Amniotic epithelial cell (primary cell): ENCODE results near the gene NUDT22.

Source experiments
- DNase-seq: peaks from one replicate; pipeline ENCODE4 v3.0.0-alpha.2; 2010; ENCODE audit warnings: low read depth

Gene NUDT22

GRCh38 chr11:64255135-64256128 is 29.4 kb downstream of the NUDT22 start:
- DNase-seq = no peak

DNA sequence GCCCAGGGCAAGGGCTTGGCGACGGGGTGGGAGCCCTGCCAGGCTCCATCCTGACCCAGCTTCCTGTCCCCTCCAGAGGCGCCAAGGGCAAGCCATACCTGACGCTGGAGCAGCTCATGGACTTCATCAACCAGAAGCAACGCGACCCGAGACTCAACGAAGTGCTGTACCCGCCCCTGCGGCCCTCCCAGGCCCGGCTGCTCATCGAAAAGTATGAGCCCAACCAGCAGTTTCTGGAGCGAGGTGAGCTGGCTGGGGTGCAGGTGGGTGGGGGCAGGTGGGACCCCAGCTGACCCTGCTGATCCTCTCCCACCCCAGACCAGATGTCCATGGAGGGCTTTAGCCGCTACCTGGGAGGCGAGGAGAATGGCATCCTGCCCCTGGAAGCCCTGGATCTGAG is 30.2 kb downstream of the NUDT22 start:
- DNase-seq = no peak

DNA sequence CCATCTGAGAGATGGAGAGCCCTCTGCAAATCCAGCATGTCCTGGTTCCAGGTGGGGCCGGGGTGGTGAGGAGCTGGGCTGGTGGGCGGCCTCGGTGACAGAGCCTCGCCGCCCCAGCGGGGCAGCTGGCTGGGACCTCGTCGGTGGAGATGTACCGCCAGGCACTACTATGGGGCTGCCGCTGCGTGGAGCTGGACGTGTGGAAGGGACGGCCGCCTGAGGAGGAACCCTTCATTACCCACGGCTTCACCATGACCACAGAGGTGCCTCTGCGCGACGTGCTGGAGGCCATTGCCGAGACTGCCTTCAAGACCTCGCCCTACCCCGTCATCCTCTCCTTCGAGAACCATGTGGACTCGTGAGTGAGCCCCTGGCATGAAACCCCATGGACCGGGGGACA is 32.3 kb downstream of the NUDT22 start:
- DNase-seq = no peak

DNA sequence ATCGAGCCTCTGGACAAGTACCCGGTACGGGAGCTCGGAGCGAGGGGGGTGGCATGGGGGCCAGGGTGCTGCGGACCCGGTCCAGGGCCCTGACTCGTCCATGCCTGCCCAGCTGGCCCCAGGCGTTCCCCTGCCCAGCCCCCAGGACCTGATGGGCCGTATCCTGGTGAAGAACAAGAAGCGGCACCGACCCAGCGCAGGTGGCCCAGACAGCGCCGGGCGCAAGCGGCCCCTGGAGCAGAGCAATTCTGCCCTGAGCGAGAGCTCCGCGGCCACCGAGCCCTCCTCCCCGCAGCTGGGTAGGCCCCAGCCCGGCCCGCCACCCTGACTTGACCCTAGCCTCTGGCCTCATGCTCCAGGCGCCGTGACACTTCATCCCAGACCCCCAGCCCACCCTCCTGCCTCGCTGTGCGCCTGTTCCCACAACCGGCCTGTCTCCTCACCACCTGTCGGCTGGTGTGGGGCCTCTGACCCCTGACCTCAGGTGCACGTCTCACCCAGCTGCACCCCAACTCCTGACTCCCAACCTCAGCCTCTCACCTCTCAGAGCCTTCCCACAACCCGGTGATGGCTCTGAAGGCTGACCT is 33.0 kb downstream of the NUDT22 start:
- DNase-seq = no peak

GRCh38 chr11:64259533-64260067 is 33.5 kb downstream of the NUDT22 start:
- DNase-seq = no peak

GRCh38 chr11:64260147-64260708 is 34.2 kb downstream of the NUDT22 start:
- DNase-seq = no peak

DNA sequence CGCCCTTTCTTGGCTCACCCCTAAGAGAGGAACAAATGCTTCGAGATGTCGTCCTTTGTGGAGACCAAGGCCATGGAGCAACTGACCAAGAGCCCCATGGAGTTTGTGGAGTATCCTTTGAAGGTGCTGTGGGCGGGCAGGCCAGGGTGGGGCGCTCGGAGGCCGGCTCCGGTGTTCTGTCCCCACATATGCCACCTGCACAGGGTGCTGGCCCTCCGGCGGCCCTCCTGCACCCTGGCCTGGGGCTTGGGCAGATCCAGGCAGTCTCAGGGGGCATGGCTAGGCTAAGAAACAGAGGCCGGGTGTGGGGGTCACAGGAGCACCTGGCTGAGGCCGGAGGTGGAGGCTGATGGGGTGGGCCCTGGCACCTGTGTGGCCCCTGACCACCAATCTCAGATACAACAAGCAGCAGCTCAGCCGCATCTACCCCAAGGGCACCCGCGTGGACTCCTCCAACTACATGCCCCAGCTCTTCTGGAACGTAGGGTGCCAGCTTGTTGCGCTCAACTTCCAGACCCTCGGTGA is 35.5 kb downstream of the NUDT22 start:
- DNase-seq = no peak

- DNase-seq = no peak
Observed at GRCh38 chr11:64262271-64263002, 36.4 kb downstream of the NUDT22 start.

DNA sequence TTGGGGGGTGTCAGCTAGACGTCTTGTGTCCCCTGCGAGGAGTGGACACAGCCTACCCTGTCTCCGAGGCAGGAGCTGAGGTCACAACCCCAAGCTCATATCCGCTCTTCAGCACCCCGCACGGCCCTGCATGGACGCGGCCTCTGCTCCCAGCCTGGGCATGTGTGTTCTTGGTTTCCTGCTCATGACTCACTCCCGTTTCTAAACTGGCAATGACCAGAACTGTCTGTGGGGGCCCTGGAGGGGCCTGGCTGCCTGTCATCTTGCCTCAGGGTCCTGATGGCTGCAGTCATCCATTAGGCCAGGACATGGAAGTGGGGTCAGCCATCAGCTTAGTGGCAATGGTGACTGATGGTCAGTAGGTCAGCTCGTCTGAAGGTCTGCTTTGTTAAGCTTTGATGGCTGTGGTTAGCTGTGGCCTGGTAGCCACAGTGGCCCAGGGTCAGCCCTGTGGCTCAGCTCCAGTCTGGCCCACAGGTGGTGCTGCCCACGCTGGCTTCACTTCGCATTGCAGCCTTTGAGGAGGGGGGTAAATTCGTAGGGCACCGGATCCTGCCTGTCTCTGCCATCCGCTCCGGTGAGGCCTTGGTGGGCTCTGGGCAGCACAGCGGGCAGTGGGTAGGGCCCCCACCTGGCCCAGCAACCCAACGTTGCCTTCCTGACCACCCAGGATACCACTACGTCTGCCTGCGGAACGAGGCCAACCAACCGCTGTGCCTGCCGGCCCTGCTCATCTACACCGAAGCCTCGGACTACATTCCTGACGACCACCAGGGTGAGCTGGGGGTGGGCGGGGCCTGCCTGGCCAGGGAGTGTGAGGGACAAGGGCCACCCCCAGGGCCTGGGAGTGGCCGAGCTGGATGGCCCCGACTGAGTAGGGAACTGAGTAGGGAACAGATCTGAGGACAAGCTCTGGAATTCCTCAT is 37.2 kb downstream of the NUDT22 start:
- peak; percentile 81 for DNase-seq

- no peak for DNase-seq
Observed at GRCh38 chr11:64263947-64264317, 37.9 kb downstream of the NUDT22 start.

- peak; percentile 70 for DNase-seq
Observed at GRCh38 chr11:64264371-64264852, 38.3 kb downstream of the NUDT22 start.

- DNase-seq = no peak
Observed at GRCh38 chr11:64265176-64266160, 39.4 kb downstream of the NUDT22 start.

DNA sequence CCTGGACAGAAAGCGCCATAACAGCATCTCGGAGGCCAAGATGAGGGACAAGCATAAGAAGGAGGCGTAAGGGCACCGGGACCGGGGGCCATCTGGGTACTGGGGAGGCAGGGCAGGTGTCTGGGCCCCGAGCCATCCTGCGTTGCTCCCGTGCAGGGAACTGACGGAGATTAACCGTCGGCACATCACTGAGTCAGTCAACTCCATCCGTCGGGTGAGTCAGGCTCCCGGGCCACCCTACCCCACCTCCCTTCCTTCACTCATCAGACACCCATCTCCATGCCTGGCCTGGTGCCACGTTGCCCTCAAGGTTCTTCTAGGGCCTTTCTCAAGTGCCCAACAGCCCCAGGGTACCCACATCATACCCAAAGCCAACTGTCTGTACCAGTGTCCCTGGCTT is 40.3 kb downstream of the NUDT22 start:
- peak; percentile 48 for DNase-seq

DNA sequence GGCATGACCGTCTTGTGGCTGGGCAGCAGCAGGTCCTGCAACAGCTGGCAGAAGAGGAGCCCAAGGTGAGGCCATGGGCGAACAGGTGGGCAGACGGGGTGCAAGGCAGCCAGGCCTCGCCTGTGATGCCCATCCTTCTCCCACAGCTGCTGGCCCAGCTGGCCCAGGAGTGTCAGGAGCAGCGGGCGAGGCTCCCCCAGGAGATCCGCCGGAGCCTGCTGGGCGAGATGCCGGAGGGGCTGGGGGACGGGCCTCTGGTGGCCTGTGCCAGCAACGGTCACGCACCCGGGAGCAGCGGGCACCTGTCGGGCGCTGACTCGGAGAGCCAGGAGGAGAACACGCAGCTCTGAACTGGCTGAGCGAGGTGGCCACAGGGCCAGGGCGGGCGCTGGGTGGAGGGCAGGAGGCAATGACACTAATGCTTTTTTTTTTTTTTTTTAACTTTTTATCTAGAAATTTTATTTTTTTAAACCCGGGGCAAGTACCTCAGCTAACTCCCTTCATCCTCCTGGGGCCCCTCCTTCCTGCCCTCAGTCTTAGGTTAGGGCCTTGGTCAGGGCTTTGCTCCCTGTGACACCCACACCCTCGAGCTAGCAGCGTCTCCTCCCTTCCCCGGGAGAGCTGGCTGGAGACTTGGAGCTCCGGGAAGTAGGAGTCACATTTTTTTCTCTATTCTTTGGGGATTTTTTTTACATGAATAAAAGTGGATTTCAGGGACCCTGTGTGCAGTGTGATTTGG is 41.3 kb downstream of the NUDT22 start:
- DNase-seq = no peak

GRCh38 chr11:64268025-64268892 is 42.2 kb downstream of the NUDT22 start:
- peak; percentile 90 for DNase-seq

GRCh38 chr11:64268893-64269539 is 42.9 kb downstream of the NUDT22 start:
- peak; percentile 54 for DNase-seq
